ENCODE results near the gene NXPH3.

NXPH3 gene

GRCh38 chr17:49572806-49573420 is 2.8 kb upstream of the NXPH3 start:
- Histone ChIP-seq H3K36me3 (replicated peaks) (no peaks in the 10 kb centered on the region), H3K27ac (no peak overlapping the region), H3K27me3 (replicated peaks) (peaks cover 11% of the 10 kb centered on the region), H3K4me3 (ENCODE audit: low read depth, low read length) (no peak overlapping the region)
- no peak for TF ChIP-seq CTCF (IDR thresholded peaks at IDR 0.05; ENCODE audit: low read depth, low read length, missing control alignments)
- no peak for DNase-seq
- in situ Hi-C loops (cut with HindIII; ENCODE audit: low pct_ligation_motif_present, low sequenced_read_pairs): no loop called here

- H3K27me3 ChIP-seq (replicated peaks): peaks cover 11% of the 10 kb centered on the region
- TF ChIP-seq CTCF (IDR thresholded peaks at IDR 0.05; ENCODE audit: low read depth, low read length, missing control alignments): no peak
- H3K36me3 ChIP-seq (replicated peaks): no peaks in the 10 kb centered on the region
- in situ Hi-C loops (cut with HindIII; ENCODE audit: low pct_ligation_motif_present, low sequenced_read_pairs): no loop called here
- DNase-seq: no peak
- H3K27ac ChIP-seq: no peak overlapping the region
- no peak overlapping the region for H3K4me3 ChIP-seq (ENCODE audit: low read depth, low read length)
Observed at GRCh38 chr17:49573510-49574322, 2.0 kb upstream of the NXPH3 start.

GRCh38 chr17:49574323-49574781 is 1.3 kb upstream of the NXPH3 start:
- in situ Hi-C loops (cut with HindIII; ENCODE audit: low pct_ligation_motif_present, low sequenced_read_pairs): no loop called here
- H3K36me3 ChIP-seq (replicated peaks): no peaks in the 10 kb centered on the region
- no peak for TF ChIP-seq CTCF (IDR thresholded peaks at IDR 0.05; ENCODE audit: low read depth, low read length, missing control alignments)
- peaks cover 11% of the 10 kb centered on the region for H3K27me3 ChIP-seq (replicated peaks)
- H3K27ac ChIP-seq: no peak overlapping the region
- no peak overlapping the region for H3K4me3 ChIP-seq (ENCODE audit: low read depth, low read length)
- DNase-seq: no peak

- Histone ChIP-seq H3K27ac (no peak overlapping the region), H3K36me3 (replicated peaks) (no peaks in the 10 kb centered on the region), H3K4me3 (ENCODE audit: low read depth, low read length) (peak overlapping the region; percentile 3), H3K27me3 (replicated peaks) (peaks cover 11% of the 10 kb centered on the region)
- no peak for TF ChIP-seq CTCF (IDR thresholded peaks at IDR 0.05; ENCODE audit: low read depth, low read length, missing control alignments)
- in situ Hi-C loops (cut with HindIII; ENCODE audit: low pct_ligation_motif_present, low sequenced_read_pairs): no loop called here
- DNase-seq: no peak
Observed at GRCh38 chr17:49574945-49575678, 559 bp upstream of the NXPH3 start.

GRCh38 chr17:49576088-49576916 is 631 bp downstream of the NXPH3 start:
- H3K4me3 ChIP-seq (ENCODE audit: low read depth, low read length): peak overlapping the region; percentile 56
- in situ Hi-C loops (cut with HindIII; ENCODE audit: low pct_ligation_motif_present, low sequenced_read_pairs): no loop called here
- H3K27me3 ChIP-seq (replicated peaks): peaks cover 9% of the 10 kb centered on the region
- no peak for TF ChIP-seq CTCF (IDR thresholded peaks at IDR 0.05; ENCODE audit: low read depth, low read length, missing control alignments)
- no peak for DNase-seq
- H3K36me3 ChIP-seq (replicated peaks): no peaks in the 10 kb centered on the region
- H3K27ac ChIP-seq: no peak overlapping the region
